Heart left ventricle (tissue), 13 donors: Measurements from ENCODE around the gene ADGRB3.

Experiments used
- CTCF ChIP-seq, 12 donors: fragments of 200-600 bp; sonication (generic) in 4 of 12; IDR thresholded peaks; one replicate each; pipeline versions ENCODE4 v1.5.0 to v1.8.0; 2018 to 2022; ENCODE audit warnings: antibody characterized with exemption in 12 of 12, mild to moderate bottlenecking in 5 of 12
- POLR2A ChIP-seq, 2 donors: fragments of 450-650 bp; IDR thresholded peaks; one replicate each; pipeline ENCODE4 v1.6.1; 2017; ENCODE audit warnings: antibody characterized with exemption in 2 of 2, mild to moderate bottlenecking in 2 of 2, moderate library complexity in 2 of 2
- donor health status: ischemic (EF 13 %, LVEDD 7.1; RV severe dilation, severe dysfunction).
- donor health status: DM: no; HTN: yes; CAD: no.
- donor health status: DM: no; HTN: no; CAD: no.
- donor health status: ischemic (EF 25% LVEDD 6.9; RV normal size, moderate dysfunction).
- donor health status: ischemic (EF 25% LVEDD 5.7; RV mildly dilated, moderate dysfunction).
- donor health status: ischemic (EF 35%, LVEDD 5.7; RV mildly dilated, moderate dysfunction).
- donor health status: nonischemic (EF 11% LVEDD 7.7; RV severe dilation, severe dysfunction).
- donor health status: DM: yes; HTN: yes; CAD: no.
- donor health status: PGD.
- donor health status: ischemic (EF 29% LVEDD 5.4; RV normal size, mild dysfunction).
- donor health status: nonischemic (EF 23%, LVEDD 6.1; RV moderate dilation, normal function).

GRCh38 chr6:68710496-68710895 is 75.4 kb downstream of the ADGRB3 start:
- TF ChIP-seq CTCF (IDR thresholded peaks at IDR 0.05) (no peak), POLR2A (IDR thresholded peaks at IDR 0.05) (no peak)
